ENCODE data around the gene PLB1.

The PLB1 gene

GRCh38 chr2:28666496-28667184 is 170.8 kb downstream of the PLB1 start:
- DNase-seq (ENCODE audit: low spot score): no peak

GRCh38 chr2:28667261-28667660 is 171.4 kb downstream of the PLB1 start:
- no peak for DNase-seq (ENCODE audit: low spot score)

DNA sequence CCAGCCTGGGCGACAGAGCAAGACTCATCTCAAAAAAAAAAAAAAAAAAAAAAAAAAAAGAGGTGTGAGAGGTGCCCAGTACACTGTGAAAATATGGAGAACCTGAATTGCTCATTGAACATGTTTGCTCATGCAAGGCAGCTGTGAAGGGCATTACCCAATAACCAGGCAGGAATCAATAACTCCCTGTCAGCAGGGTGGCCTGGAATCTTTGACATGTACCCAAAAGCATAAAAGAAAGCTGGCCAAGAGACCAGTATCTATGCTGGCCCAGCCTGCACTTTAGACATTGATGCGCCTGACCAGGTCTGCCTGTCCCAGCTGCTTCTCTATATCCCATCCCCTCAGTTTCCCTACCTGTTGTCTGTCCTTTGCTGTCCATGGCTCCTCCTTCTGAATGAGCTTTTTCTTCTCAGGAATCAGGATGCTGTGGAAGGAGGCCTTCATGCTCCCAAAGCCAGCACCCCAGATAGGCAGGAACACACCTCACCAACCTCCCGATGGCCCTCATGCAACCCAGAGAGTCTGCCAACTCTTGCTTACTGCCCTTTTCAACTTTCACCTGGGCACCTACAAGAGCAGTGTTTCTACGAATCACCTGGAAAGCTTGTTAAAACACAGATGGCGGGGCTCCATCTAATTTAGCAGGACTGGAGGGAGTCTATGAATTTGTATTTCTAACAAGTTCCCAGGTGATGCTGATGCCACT is 172.4 kb downstream of the PLB1 start:
- no peak for DNase-seq (ENCODE audit: low spot score)

- no peak for DNase-seq (ENCODE audit: low spot score)
Measured at GRCh38 chr2:28668880-28669279, 173.0 kb downstream of the PLB1 start.

DNA sequence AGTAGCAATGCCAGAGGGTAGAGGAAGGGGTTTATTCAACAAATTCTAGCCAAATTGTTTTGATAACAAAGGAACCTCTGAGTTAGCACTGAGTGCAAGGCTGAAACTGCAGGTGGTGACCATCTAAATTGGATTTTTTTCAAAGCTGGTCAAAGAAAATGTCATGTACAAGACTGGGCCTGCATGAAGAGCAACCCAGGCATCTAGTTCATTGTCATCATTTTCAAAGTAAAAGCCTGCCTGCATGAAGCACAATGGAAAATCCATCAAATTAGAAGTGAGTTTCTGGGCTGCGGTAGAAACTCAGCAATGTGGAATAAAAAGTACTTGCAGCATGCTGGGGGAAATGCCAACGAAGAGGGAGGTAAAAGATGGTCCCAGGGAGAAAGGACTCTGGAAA is 175.0 kb downstream of the PLB1 start:
- no peak for DNase-seq (ENCODE audit: low spot score)

DNA sequence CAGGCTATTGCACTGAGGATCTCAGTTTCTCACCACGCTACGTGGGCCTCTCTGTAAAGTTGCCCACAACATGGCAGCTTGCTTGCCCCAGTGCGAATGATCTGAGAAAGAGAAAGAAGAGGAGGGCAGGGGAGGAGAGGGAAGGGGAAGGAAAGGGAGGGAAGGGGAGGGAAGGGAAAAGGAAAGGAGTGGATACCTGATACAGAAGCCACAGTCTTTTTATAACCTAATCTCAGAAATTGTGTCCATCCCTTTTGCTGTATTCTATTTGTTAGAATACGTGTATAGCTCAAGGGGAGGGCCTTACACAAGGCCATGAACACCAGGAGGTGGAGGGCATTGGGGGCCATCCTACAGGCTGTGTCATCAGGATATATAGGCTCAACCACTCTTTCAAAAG is 177.5 kb downstream of the PLB1 start:
- no peak for DNase-seq (ENCODE audit: low spot score)

- no peak for DNase-seq (ENCODE audit: low spot score)
Measured at GRCh38 chr2:28674062-28674712, 178.3 kb downstream of the PLB1 start.

- DNase-seq (ENCODE audit: low spot score): no peak
Measured at GRCh38 chr2:28674713-28675068, 178.8 kb downstream of the PLB1 start.

DNA sequence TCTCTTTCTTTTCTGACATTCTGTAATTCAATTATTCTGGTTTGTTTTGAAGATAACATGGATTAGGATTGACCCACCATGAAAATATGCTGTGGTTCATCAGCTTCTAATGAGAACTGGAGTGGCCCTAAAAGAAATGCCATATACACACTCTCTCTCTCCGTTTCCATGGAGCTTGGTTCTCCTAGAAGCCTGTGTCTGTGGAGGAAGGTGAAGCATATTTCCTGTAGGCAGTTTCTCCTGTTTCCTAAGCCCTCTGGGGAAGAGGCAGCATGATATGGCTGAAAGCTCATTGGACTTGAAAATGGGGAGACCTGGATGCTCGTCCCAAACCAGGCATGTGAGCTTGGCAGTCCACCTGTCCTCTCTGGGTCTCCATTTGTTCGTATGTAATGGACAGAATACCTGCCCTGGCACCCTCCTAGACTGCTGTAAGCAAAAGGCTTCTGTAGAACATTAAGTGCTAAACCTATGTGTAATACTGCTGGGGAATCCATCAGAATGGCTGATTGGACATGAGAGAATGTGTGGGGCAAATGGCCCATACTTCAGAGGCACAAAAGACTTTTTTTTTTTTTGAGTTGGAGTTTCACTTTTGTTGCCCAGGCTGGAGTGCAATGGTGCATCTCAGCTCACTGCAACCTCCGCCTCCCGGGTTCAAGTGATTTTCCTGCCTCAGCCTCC is 180.4 kb downstream of the PLB1 start:
- no peak for DNase-seq (ENCODE audit: low spot score)

- no peak for DNase-seq (ENCODE audit: low spot score)
Measured at GRCh38 chr2:28678175-28678855, 182.5 kb downstream of the PLB1 start.

- DNase-seq (ENCODE audit: low spot score): no peak
Measured at GRCh38 chr2:28678944-28679343, 183.1 kb downstream of the PLB1 start.

- no peak for DNase-seq (ENCODE audit: low spot score)
Measured at GRCh38 chr2:28680657-28681056, 184.8 kb downstream of the PLB1 start.

DNA sequence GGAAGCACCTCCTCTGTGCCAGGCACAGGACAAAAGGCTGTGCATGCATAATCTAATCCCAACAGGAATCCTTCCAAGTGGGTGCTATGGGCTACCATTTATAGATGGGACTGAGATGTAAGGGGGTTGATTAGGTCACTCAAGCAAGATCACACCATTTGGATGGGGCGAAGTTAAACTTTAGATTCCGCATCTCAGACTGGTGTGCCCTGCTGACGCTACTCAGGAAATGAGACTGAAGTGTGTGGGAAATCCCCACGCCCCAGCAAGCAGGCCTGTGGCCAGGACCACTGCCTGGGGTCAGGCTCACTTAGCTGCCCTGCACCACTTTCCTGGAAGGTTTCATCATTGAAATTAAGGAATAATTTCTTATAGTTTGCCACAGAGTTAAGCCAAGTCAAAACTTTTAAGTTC is 185.3 kb downstream of the PLB1 start:
- DNase-seq (ENCODE audit: low spot score): peak; percentile 58

DNA sequence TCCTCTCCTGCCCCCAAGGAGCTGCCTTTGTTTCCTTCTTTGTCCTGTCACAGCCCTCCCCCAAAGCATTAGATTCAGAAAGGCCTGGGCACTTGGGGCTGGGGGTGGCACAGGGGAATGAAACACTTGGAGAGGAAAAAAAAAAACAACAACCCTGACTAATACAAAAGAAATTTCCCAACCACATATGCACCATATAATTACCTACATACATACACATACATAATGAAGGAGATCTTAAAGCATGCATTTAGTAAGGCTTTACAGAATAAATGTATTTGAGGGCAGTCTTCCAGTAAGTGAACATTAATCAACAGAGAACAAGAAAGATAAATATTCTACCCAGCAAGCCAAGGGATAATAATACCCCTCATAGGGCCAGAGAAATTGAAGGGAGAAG is 185.7 kb downstream of the PLB1 start:
- DNase-seq (ENCODE audit: low spot score): no peak

DNA sequence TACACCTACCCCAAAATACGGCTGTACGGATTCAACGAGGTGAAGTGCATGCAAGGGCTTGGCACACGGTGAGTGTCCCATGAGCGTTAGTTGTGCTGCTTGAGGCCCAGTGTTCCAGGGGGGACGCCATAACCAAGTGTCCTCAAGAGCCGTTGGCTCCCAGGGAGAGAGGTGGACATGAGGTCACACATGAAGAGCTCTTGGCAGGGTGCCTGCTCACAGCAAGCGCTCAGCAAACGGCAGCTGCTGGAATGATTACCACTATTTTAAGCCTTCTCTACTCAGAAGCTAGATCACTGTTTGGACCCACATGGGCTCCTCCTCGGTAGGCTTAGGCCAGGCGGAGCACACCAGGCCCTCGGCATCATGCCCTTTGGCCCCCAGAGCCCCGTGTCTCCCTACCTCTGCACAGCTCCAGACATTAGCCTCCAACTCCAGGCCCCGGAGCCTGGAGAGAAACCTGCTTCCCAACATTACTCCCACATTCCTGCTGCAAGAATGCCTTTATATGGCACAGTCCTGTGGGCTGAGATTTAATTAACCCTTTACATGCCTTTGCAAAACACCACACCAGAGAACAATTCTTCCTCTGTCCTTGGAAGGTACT is 187.3 kb downstream of the PLB1 start:
- no peak for DNase-seq (ENCODE audit: low spot score)

DNA sequence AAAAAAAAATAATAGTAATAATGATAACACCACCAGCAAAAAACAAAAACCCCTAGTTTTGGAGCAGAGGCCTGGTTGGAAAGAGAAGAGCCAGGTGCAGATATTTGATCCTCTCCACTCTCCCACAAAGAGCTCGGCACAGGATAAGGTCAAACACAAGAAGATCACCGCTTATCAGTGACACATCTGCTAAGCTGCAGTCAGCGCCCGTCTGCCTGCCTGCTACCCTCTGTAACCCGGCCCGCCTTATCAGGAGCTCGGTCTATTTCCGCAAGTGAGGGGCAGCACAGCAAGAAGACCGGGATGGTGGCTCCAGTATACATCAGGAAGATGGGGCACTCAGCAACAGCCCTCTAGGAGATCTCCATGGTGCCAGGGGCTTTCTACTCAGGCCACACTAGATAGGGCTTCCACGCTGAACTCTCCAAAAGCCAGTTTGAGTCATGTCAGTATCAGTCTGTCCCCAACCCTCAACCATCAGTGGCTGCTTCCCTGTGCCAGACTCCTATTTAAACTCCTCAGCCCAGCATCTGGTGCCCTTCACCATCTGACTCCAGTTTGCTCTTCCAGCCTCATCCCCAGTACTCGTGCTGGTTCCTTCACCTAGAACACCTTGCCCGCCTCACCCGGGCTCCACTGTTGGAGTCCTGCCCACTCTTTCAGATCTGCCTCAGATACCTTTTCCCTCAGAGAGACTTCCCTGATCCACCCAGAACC is 188.4 kb downstream of the PLB1 start:
- no peak for DNase-seq (ENCODE audit: low spot score)

GRCh38 chr2:28687171-28687570 is 191.3 kb downstream of the PLB1 start:
- DNase-seq (ENCODE audit: low spot score): no peak

DNA sequence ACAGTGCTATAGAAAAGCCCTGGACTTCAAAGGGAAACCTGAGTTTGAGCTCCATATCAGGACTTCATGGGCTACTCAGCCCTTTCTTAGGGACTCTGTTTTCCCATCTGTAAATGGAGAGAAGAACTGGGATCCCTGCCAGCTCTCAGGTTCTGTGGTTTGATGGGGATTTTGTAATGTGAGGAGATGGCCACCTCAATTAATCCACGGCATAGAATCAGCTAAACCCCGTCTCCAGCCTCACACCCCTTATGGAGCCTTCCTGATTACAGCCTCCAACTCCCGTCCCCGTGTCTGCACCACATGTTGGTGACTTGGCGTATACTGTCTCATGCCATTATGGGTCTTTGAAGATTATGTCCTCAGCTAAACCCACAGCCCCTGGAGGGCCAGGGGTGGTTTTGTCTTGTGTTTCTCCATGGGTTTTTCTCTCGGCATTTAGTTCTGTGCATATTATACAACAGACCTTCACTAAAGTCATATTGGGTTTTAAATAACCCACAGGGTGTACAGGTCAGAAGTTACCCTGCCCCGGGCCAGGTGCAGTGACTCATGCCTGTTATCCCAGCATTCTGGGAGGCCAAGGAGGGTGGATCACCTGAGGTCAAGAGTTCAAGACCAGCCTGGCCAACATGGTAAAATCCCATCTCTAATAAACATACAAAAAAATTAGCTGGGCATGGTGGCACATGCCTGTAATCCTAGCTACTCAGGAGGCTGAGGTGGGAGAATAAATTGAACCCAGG is 192.0 kb downstream of the PLB1 start:
- DNase-seq (ENCODE audit: low spot score): no peak

- no peak for DNase-seq (ENCODE audit: low spot score)
Measured at GRCh38 chr2:28688818-28689217, 193.0 kb downstream of the PLB1 start.

DNA sequence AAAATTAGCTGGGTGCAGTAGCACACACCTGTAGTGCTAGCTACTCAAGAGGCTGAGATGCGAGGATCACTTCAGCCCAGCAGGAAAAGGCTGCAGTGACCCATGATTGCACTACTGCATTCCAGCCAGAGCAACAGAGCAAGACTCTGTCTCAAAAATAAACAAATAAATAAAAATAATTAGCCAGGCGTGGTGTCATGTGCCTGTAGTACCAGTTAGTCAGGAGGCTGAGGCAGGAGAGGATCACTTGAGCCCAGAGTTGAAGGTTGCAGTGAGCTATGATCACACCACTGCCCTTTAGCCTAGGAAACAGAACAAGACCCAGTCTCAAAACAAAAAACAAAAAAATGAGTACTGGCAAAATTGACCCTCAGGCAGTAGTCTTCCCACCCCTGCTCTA is 193.9 kb downstream of the PLB1 start:
- DNase-seq (ENCODE audit: low spot score): no peak
